NOMO-1 (cell line): Measurements from ENCODE around the gene MNAT1.
A peak's percentile ranks its signal among the peaks of the same experiment; 100 is the strongest.
"Not testable (repeated sequence)": the region's sequence is repeated elsewhere in the genome, so short reads cannot be mapped to it uniquely, and the experiment has no call there.

Experiments
- DNase-seq, 2 experiments: peaks; one replicate each; lab custom pipeline; 2025; ENCODE audit not compliant: unreplicated experiment in 2 of 2; lab: John Stamatoyannopoulos, UW

The MNAT1 gene

DNA sequence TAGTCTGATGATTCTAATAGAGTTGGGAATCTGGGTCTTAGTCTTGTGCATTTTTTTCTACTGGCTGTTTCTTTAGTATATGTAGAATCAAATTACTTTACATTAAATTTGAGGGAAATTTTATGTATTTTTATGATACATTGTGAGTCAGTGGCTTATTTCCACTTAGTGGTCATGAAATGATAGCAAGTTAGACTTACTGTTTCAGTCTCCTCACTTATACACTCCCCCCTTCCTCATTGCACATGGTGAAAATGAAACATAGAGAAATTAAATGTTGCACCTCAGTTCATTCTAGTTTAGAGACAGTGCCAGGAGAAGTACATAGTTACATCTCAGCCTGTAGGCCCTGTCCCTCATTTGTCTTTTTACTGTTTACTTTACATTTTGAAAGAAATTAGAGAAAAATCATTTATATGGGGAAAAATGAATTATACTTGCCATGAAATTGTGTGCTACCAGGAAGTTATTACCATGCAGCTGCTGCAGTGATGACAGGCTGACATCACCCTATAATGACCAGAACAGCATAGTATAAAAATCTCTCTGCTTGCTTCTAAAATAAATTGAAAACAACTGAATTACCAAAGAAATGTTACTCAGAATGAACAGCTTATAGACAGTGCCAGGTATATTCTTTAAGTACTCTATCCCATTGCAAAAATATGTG, 133.1 kb downstream of the MNAT1 start:
- no peak for DNase-seq

- DNase-seq, result no peak
Observed at GRCh38 chr14:60878121-60878520, 143.6 kb downstream of the MNAT1 start.

DNA sequence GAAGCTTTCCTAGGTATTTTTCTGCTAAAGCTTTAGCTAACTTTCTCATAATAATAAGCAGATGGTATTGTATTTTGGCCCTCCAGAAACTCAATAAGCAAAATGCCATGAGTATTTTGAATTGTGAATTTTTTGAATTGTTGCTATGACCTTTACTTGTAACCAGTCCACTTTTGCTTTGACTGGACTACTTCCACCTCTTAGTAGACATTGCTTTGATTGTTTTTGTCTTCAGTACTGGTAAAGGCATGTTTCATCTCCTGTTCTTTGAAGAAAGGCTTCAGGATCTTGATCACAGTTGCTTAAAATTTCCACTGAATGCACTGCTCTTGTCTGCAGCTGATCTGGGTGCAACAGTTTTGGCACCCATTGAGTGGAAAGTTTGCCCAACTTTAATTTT, 144.0 kb downstream of the MNAT1 start:
- DNase-seq, result no peak

DNA sequence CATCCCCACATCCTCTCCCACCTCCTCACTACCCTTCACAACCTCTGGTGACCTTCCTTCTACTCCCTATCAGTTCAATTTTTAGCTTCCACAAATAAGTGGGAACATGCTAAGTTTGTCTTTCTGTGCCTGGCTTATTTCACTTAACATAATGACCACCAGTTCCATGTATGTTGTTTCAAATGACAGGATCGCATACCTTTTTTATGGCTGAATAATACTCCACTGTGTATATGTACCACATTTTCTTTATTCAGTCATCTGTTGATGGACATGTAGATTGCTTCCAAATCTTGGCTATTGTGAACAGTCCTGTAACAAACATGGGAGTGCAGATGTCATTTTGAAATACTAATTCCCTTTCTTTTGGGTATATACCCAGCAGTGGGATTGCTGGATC, 147.7 kb downstream of the MNAT1 start:
- DNase-seq, result no peak

DNA sequence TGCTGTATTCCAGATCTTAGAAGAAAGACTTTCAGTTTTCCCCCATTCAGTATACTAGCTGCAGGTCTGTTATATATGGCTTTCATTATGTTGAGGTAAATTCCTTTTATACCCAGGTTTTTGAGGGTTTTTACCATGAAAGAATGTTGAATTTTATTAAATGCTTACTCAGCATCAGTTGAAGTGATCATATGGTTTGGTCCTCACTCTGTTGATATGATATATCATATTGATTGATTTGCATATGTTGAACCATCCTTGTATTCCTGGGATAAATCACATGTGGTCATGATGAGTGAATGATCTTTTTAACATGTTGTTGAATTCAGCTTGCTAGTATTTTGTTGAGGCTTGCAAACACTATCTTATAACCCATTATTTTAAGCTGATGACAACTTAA, 149.6 kb downstream of the MNAT1 start:
- no peak for DNase-seq

- DNase-seq, result not testable (repeated sequence)
Observed at GRCh38 chr14:60890636-60891035, 156.1 kb downstream of the MNAT1 start.

- no peak for DNase-seq
Observed at GRCh38 chr14:60893911-60894310, 159.3 kb downstream of the MNAT1 start.

DNA sequence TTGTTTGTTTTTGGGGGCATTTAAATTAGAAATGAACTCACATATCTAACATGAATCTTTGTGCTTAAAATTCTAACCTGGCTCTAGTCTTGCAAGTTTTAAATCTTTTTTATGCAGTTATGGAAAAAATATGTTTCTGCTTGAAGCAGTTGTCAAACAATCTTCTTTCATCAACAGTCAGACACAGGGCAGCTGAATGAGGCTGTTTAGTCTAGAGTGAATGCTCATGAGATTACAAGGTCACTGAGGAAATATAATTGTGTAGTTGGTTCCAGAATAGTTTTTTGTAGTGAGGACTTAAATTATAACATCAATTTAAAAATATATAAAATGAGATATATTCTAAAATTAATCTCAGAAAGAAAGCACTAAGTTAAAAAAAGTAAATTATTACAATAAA, 169.8 kb downstream of the MNAT1 start:
- DNase-seq, result no peak

- DNase-seq, result no peak
Observed at GRCh38 chr14:60905923-60906322, 171.4 kb downstream of the MNAT1 start.

DNA sequence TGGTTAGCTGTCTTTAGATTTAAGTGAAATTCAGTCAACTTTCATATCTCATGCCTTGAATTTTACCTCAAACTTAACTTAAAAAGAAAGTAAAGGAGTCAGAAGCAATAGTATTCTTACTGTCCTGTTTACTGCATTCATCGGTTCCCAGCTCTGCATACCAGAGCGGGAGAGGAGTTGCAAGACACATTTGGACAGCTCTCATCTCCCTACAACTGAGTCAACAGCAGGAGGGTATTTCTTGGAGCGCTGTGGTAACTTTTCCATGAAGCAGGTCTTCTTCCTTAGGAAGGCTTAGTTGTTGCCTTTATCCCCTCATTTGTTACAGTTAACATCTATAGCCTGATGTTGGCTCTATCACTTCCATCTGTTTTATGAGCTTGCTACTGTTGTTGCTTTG, 181.2 kb downstream of the MNAT1 start:
- DNase-seq, result no peak

- no peak for DNase-seq
Observed at GRCh38 chr14:60922050-60922449, 187.5 kb downstream of the MNAT1 start.

GRCh38 chr14:60925286-60925685, 190.7 kb downstream of the MNAT1 start:
- DNase-seq, result no peak

- no peak for DNase-seq
Observed at GRCh38 chr14:60926002-60926401, 191.4 kb downstream of the MNAT1 start.

DNA sequence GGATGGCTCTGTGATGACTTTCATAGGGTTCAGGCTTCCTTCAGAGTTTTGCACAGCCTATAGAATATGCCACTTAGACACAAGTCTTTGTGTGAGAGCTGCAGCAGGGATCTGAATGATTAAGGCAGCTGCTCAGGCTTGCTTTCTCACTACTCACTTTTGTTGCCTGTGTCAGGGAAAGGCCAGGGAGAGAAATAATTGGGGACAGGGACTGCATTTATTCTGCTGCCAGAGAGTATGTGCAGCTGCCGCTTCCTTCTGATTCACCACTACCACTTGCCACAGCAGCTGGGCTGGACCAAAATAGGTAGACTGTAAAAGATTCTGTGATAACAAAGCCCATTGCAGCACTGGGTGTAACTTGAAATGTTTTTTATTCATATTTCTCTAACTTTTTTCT, 196.7 kb downstream of the MNAT1 start:
- DNase-seq, result no peak

- no peak for DNase-seq
Observed at GRCh38 chr14:60933920-60934655, 199.5 kb downstream of the MNAT1 start.

- DNase-seq, result no peak
Observed at GRCh38 chr14:60935319-60935718, 200.8 kb downstream of the MNAT1 start.

- no peak for DNase-seq
Observed at GRCh38 chr14:60943637-60944032, 209.1 kb downstream of the MNAT1 start.

DNA sequence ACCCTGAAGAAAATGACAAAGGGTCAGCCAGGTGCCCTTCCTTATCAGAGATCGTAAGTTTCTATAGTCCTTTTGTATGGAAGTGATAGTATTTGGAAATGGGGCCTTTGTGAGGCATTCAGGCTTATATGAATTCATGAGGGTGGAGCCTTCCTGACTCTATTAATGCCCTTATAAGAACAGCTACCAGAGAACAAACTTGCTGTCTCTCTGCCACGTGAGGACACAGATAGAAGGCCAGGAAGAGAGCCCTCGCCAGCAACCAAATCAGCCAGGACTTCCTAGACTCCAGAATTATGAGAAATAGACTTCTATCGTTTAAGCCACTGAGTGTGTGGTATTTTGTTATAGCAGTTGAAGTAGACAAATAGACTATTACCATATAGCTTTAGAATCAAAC, 209.6 kb downstream of the MNAT1 start:
- no peak for DNase-seq

- DNase-seq, result peak; percentile 13 to 41
Observed at GRCh38 chr14:60945984-60946383, 211.4 kb downstream of the MNAT1 start.

- no peak for DNase-seq
Observed at GRCh38 chr14:60946773-60947172, 212.2 kb downstream of the MNAT1 start.

DNA sequence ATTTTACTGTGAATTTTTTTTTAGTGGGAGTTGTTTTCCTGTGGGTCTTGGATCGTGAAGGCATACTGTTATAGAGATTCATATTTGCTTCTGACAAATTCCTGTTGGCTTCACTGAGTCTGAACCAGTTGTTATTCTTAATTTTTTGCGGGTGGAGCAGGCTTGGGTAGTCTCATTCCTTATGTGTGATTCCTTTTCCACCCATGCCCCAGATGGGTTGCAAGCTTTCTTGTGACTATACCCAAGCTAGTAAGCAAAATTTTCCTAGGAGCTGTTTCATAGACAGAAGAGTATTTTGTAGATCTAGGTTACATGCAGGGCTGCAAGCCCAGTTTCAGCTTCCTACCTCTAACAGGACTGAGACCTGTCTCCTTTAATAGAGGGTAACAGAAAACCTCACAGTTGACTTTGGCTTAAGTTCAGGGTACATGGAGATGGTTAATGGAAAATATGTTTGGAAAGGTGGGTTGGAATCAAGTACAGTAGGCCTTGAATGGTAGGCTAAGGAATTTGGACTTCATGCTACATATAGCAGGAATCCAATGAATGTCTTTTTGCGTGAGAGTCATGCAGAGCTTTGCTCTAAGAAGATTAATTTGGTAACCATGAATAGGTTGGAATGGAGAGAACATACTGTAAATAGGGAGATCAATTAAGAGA, 217.3 kb downstream of the MNAT1 start:
- no peak for DNase-seq

GRCh38 chr14:60956202-60956601, 221.6 kb downstream of the MNAT1 start:
- no peak for DNase-seq
